ENCODE data around the gene COX19.

The COX19 gene

GRCh38 chr7:952548-953441 is 22.6 kb downstream of the COX19 start:
- no peak overlapping the region for H3K27ac ChIP-seq (ENCODE audit: insufficient read depth, low read depth, low read length, poor library complexity, severe bottlenecking)
- 87 to 88% methylated on average over 20 of the region's 20 CpGs for WGBS, 2 experiments
- no peaks in the 10 kb centered on the region for H3K36me3 ChIP-seq (ENCODE audit: control insufficient read depth, insufficient read depth, low read length)
- peaks cover 43% of the 10 kb centered on the region for H3K27me3 ChIP-seq (ENCODE audit: control insufficient read depth, insufficient read depth, low read length, poor library complexity, severe bottlenecking)
- no peaks in the 10 kb centered on the region for H3K4me1 ChIP-seq (ENCODE audit: control insufficient read depth, insufficient read depth, low read length)
- no peaks in the 10 kb centered on the region for H3K9me3 ChIP-seq (ENCODE audit: control insufficient read depth, low read length)
- H3K4me3 ChIP-seq (ENCODE audit: insufficient read depth, low read depth, low read length), result no peak overlapping the region

DNA sequence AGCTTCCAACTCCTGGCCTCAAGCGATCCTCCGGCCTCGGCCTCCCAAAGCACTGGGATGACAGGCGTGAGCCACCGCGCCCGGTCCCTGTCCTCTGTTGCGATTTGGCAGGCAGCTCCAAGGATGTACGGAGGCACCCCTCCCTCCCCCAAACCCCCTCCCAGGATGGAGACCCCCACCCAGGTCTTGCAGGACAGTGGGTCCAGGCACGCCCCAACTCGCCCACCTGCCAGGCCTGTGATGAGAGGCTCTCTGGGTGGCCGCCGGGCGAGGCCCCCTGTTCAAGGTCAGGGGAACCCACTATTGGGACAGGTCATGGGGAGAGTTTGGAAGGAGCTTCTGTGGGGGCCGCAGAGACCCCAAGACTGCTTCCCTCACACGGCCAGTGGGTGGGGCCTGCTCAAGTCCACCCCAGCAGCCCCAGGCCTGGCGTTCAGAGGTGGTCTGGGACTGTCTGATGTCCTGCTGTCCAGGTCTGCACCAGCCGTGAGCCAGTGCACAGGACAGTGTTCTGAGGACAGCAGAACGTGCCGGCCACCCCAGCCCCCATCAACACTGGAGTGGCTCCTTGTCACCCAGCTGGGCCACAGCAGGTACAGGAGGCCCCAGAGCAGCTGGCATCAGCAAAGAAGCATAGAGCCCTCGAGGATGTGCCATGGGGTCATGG is 23.3 kb downstream of the COX19 start:
- whole genome bisulfite sequencing, 2 experiments, result 92 to 93% methylated on average over 21 of the region's 21 CpGs
- Histone ChIP-seq H3K36me3 (ENCODE audit: control insufficient read depth, insufficient read depth, low read length) (no peaks in the 10 kb centered on the region), H3K4me1 (ENCODE audit: control insufficient read depth, insufficient read depth, low read length) (no peaks in the 10 kb centered on the region), H3K27ac (ENCODE audit: insufficient read depth, low read depth, low read length, poor library complexity, severe bottlenecking) (no peak overlapping the region), H3K4me3 (ENCODE audit: insufficient read depth, low read depth, low read length) (no peak overlapping the region), H3K27me3 (ENCODE audit: control insufficient read depth, insufficient read depth, low read length, poor library complexity, severe bottlenecking) (peaks cover 43% of the 10 kb centered on the region), H3K9me3 (ENCODE audit: control insufficient read depth, low read length) (no peaks in the 10 kb centered on the region)

GRCh38 chr7:949021-949934 is 26.1 kb downstream of the COX19 start:
- WGBS, 2 experiments, result 91% methylated on average over 28 of the region's 28 CpGs
- no peak overlapping the region for H3K27ac ChIP-seq (ENCODE audit: insufficient read depth, low read depth, low read length, poor library complexity, severe bottlenecking)
- no peak overlapping the region for H3K4me3 ChIP-seq (ENCODE audit: insufficient read depth, low read depth, low read length)
- no peaks in the 10 kb centered on the region for H3K36me3 ChIP-seq (ENCODE audit: control insufficient read depth, insufficient read depth, low read length)
- peaks cover 25% of the 10 kb centered on the region for H3K27me3 ChIP-seq (ENCODE audit: control insufficient read depth, insufficient read depth, low read length, poor library complexity, severe bottlenecking)
- no peaks in the 10 kb centered on the region for H3K4me1 ChIP-seq (ENCODE audit: control insufficient read depth, insufficient read depth, low read length)
- no peaks in the 10 kb centered on the region for H3K9me3 ChIP-seq (ENCODE audit: control insufficient read depth, low read length)

DNA sequence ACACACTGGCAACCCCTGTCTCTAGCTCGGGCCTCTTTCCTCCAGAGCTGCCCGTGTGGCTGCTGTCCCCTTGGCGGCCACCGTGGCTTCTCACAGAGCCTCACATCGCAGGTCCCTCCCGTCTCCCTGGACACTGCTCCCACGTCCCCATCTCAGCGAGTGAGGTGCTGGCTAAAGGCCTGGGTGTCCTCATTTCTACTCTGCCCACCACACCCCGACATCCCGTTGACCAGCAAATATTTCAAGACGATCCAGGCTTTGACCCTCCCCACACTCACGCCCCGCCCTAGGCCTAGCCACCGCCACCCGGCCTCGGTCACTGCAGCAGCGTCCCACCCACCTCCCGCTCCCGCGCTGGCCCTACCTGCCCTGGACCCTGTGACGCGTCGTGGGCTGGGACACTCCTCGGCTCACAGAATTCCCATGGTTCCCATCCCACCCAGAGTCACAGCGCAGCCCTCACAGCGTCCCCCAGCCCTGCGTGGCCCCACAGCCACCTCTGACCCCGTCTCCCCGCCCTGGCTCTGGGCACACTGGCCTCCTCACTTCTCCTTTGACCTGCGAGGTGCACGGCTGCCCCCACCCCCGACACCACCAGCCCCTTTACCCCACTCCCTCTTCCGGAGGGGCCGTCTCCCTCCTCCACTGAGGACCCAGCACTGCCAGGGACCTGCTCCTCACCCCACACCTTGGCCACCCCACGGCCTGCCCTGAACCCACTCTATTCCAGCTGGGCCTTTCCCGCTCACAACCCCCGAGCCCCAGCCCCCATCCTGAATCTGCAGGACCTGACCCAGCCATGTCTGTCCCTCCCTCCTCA is 27.7 kb downstream of the COX19 start:
- WGBS, 2 experiments, result 91% methylated on average over 37 of the region's 37 CpGs
- no peak overlapping the region for H3K4me3 ChIP-seq (ENCODE audit: insufficient read depth, low read depth, low read length)
- H3K9me3 ChIP-seq (ENCODE audit: control insufficient read depth, low read length), result no peaks in the 10 kb centered on the region
- H3K27me3 ChIP-seq (ENCODE audit: control insufficient read depth, insufficient read depth, low read length, poor library complexity, severe bottlenecking), result peaks cover 12% of the 10 kb centered on the region
- no peaks in the 10 kb centered on the region for H3K36me3 ChIP-seq (ENCODE audit: control insufficient read depth, insufficient read depth, low read length)
- H3K27ac ChIP-seq (ENCODE audit: insufficient read depth, low read depth, low read length, poor library complexity, severe bottlenecking), result no peak overlapping the region
- no peaks in the 10 kb centered on the region for H3K4me1 ChIP-seq (ENCODE audit: control insufficient read depth, insufficient read depth, low read length)

DNA sequence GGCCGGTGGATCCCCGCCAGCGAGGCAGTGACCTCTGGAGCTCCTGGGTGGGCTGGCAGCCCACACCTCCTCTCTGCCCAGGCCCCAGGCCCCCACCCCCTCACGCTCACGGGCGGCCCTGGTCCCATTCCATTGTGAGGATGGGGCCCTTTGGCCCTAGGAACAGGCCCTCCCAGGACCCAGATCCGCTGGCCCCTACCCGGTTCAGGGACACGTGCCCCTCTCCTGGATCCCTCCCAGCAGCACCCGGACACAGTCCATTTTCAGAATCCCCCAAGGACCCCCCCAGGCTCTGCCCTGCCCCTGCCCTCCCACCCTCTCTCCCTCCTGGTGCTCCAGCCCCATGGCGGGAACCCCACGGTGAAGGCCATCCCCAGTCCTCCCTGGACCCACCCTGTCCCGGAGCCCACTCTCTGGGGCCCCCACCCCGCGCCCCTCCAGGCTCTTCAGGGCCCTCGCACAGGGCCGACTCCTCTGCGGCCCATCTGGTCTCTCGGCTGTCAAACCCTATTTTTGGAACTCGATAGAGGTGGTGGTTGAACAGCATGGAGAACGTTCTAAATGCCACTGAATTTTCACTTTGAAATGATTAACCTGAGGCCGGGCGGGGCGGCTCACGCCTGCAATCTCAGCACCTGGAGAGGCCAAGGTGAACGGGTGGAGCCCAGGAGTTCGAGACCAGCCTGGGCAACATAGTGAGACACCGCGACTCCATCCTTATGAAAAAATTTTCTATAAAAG is 28.9 kb downstream of the COX19 start:
- Histone ChIP-seq H3K36me3 (ENCODE audit: control insufficient read depth, insufficient read depth, low read length) (no peaks in the 10 kb centered on the region), H3K9me3 (ENCODE audit: control insufficient read depth, low read length) (no peaks in the 10 kb centered on the region), H3K27ac (ENCODE audit: insufficient read depth, low read depth, low read length, poor library complexity, severe bottlenecking) (no peak overlapping the region), H3K4me3 (ENCODE audit: insufficient read depth, low read depth, low read length) (no peak overlapping the region), H3K27me3 (ENCODE audit: control insufficient read depth, insufficient read depth, low read length, poor library complexity, severe bottlenecking) (peaks cover 12% of the 10 kb centered on the region), H3K4me1 (ENCODE audit: control insufficient read depth, insufficient read depth, low read length) (no peaks in the 10 kb centered on the region)
- 87 to 88% methylated on average over 29 of the region's 29 CpGs for WGBS, 2 experiments

DNA sequence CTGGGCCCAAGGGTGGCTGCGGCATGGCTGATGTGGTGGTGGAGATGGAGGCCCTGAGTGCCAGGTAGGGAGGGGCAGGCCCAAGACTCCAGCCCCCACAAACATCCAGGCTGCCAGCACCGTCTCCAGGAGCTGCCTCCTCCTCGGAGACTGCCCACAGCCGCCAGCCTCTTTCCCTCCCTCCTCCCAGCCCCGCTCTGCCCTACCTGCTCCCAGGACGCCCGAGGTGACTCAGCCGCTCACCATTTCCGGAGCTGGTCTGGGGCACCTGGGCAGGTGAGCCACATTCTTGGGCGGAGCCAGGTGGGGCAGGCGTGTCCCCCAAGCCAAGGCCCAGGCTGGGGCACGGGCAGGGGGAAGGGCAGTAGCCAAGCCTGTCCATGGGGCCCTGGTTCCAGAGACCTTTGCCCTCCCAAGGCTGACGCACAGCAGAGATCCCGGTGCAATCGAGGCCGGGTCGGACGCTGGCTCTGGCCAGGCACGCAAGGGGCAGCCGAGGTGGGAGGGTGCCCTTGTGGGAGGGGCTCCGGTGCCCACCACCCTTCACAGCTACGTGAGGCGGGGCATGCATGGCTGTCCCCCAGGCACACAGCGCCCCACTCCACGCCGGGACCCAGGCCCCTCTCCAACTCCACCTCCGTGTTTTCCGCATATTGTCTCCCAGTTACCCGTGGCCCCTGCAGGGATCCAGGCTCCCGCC is 29.6 kb downstream of the COX19 start:
- Histone ChIP-seq H3K27ac (ENCODE audit: insufficient read depth, low read depth, low read length, poor library complexity, severe bottlenecking) (no peak overlapping the region), H3K36me3 (ENCODE audit: control insufficient read depth, insufficient read depth, low read length) (no peaks in the 10 kb centered on the region), H3K9me3 (ENCODE audit: control insufficient read depth, low read length) (no peaks in the 10 kb centered on the region), H3K27me3 (ENCODE audit: control insufficient read depth, insufficient read depth, low read length, poor library complexity, severe bottlenecking) (peaks cover 19% of the 10 kb centered on the region), H3K4me3 (ENCODE audit: insufficient read depth, low read depth, low read length) (no peak overlapping the region), H3K4me1 (ENCODE audit: control insufficient read depth, insufficient read depth, low read length) (no peaks in the 10 kb centered on the region)
- WGBS, 2 experiments, result 83% methylated on average over 30 of the region's 30 CpGs

- no peaks in the 10 kb centered on the region for H3K36me3 ChIP-seq (ENCODE audit: control insufficient read depth, insufficient read depth, low read length)
- H3K27me3 ChIP-seq (ENCODE audit: control insufficient read depth, insufficient read depth, low read length, poor library complexity, severe bottlenecking), result peaks cover 22% of the 10 kb centered on the region
- no peaks in the 10 kb centered on the region for H3K4me1 ChIP-seq (ENCODE audit: control insufficient read depth, insufficient read depth, low read length)
- H3K4me3 ChIP-seq (ENCODE audit: insufficient read depth, low read depth, low read length), result no peak overlapping the region
- no peaks in the 10 kb centered on the region for H3K9me3 ChIP-seq (ENCODE audit: control insufficient read depth, low read length)
- 85 to 89% methylated on average over 13 of the region's 13 CpGs for WGBS, 2 experiments
- H3K27ac ChIP-seq (ENCODE audit: insufficient read depth, low read depth, low read length, poor library complexity, severe bottlenecking), result no peak overlapping the region
Observed at GRCh38 chr7:945147-945555, 30.2 kb downstream of the COX19 start.

DNA sequence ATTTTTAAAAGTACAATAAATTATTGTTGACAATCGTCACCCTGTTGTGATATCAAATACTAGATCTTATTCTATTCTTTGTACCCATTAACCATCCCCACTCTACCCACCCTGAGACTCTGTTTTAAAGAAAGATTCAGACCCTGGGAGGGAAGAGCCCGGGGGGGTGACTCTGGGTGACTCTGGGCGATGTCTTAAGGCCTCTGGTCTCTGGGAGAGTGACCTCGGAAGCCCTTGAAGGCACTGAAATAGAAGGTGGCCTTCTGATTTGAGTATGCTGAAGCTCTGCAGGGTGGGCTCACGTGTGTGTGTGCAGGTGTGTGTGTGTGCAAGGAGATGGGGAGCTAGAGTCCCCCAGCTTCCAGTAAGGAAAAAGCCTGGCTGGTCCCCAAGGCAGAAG is 30.6 kb downstream of the COX19 start:
- Histone ChIP-seq H3K27me3 (ENCODE audit: control insufficient read depth, insufficient read depth, low read length, poor library complexity, severe bottlenecking) (peaks cover 22% of the 10 kb centered on the region), H3K27ac (ENCODE audit: insufficient read depth, low read depth, low read length, poor library complexity, severe bottlenecking) (no peak overlapping the region)
- WGBS, 2 experiments, result 90 to 91% methylated on average over 5 of the region's 5 CpGs

More for the DNA sequence above, 30.6 kb downstream of the COX19 start:
- H3K4me1 ChIP-seq (ENCODE audit: control insufficient read depth, insufficient read depth, low read length), result no peaks in the 10 kb centered on the region
- no peaks in the 10 kb centered on the region for H3K9me3 ChIP-seq (ENCODE audit: control insufficient read depth, low read length)
- no peaks in the 10 kb centered on the region for H3K36me3 ChIP-seq (ENCODE audit: control insufficient read depth, insufficient read depth, low read length)
- H3K4me3 ChIP-seq (ENCODE audit: insufficient read depth, low read depth, low read length), result no peak overlapping the region

All from ectodermal cell (in vitro differentiated cells).